EL (cell line): ENCODE measurements around the gene UVRAG.

Source experiments
- DNase-seq: peaks from one replicate; pipeline ENCODE4 v3.0.0-alpha.2; 2016

Gene UVRAG

GRCh38 chr11:76083563-76084451, 268.8 kb downstream of the UVRAG start:
- DNase-seq: peak; percentile 35

- DNase-seq: no peak
These were observed 270.3 kb downstream of the UVRAG start for GRCh38 chr11:76085270-76085669.

- peak; percentile 62 for DNase-seq
These were observed 272.0 kb downstream of the UVRAG start for GRCh38 chr11:76086743-76087635.

- DNase-seq: no peak
These were observed 272.7 kb downstream of the UVRAG start for GRCh38 chr11:76087749-76088148.

- no peak for DNase-seq
These were observed 273.5 kb downstream of the UVRAG start for GRCh38 chr11:76088511-76088910.

- no peak for DNase-seq
These were observed 275.2 kb downstream of the UVRAG start for GRCh38 chr11:76090174-76090573.

- no peak for DNase-seq
These were observed 275.8 kb downstream of the UVRAG start for GRCh38 chr11:76090821-76091220.

- no peak for DNase-seq
These were observed 279.7 kb downstream of the UVRAG start for GRCh38 chr11:76094740-76095139.

- DNase-seq: no peak
These were observed 280.9 kb downstream of the UVRAG start for GRCh38 chr11:76095891-76096290.

- no peak for DNase-seq
These were observed 281.5 kb downstream of the UVRAG start for GRCh38 chr11:76096552-76096951.

GRCh38 chr11:76102802-76103201, 287.8 kb downstream of the UVRAG start:
- no peak for DNase-seq

GRCh38 chr11:76103460-76103859, 288.4 kb downstream of the UVRAG start:
- no peak for DNase-seq

GRCh38 chr11:76104285-76104684, 289.3 kb downstream of the UVRAG start:
- no peak for DNase-seq

- no peak for DNase-seq
These were observed 290.6 kb downstream of the UVRAG start for GRCh38 chr11:76105637-76106036.

- no peak for DNase-seq
These were observed 293.0 kb downstream of the UVRAG start for GRCh38 chr11:76107971-76108370.

- no peak for DNase-seq
These were observed 299.2 kb downstream of the UVRAG start for GRCh38 chr11:76114238-76114637.

GRCh38 chr11:76115555-76115954, 300.5 kb downstream of the UVRAG start:
- no peak for DNase-seq

- DNase-seq: no peak
These were observed 304.0 kb downstream of the UVRAG start for GRCh38 chr11:76119032-76119431.

- no peak for DNase-seq
These were observed 304.8 kb downstream of the UVRAG start for GRCh38 chr11:76119779-76120178.

- no peak for DNase-seq
These were observed 305.6 kb downstream of the UVRAG start for GRCh38 chr11:76120513-76121101.

- DNase-seq: peak; percentile 17
These were observed 308.2 kb downstream of the UVRAG start for GRCh38 chr11:76123248-76123647.

- no peak for DNase-seq
These were observed 310.1 kb downstream of the UVRAG start for GRCh38 chr11:76124905-76125770.
